HG03135 (cell line): Measurements from ENCODE around the gene SBF2.

Experiments
- ATAC-seq: cut with Tn5 transposase; IDR thresholded peaks from one replicate; pipeline ENCODE4 v1.9.1; 2021; ENCODE audit warnings: mild to moderate bottlenecking, moderate library complexity; ENCODE audit not compliant: unreplicated experiment

Gene SBF2

GRCh38 chr11:9861860-9862725 is 431.9 kb downstream of the SBF2 start:
- peak; percentile 88 for ATAC-seq

- no peak for ATAC-seq
Measured at GRCh38 chr11:9859554-9860305, 434.3 kb downstream of the SBF2 start.

DNA sequence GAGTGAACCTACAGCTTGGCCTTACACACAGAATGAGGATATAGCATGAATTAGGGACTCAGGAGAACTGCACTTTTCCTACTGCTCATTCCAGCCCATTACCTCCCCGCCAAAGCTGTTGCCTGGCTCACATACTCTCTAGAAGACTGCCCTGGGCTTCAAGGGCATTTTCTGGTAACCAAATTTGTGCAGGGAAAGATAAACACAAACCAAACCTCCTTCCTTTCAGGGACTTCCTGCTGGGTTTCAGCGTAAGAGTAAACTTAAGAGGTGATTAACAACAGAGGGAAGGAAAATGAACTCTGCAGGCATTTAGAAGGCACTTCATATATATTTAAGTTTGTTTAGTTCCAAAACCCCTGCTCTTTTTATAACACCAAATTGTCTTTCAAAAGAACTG is 435.2 kb downstream of the SBF2 start:
- ATAC-seq, result no peak

DNA sequence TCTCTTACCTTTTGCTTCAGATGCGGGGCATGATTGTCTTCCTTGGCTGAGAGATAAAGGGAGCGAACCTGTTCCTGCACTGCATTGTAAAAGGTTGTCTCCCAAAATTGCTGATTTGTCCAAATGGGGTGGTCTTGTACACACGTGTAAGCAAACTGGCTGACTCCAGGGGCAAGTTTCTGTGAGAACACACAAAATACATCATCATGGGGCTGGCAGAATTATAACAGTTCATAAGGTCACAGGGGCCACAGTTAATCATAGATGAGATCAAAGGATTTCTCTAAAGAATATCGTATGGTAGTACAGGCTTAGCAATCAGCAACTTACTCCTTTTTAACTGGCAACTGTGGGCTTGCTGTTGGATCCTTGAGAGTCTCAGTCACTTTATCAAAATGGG is 435.8 kb downstream of the SBF2 start:
- no peak for ATAC-seq

DNA sequence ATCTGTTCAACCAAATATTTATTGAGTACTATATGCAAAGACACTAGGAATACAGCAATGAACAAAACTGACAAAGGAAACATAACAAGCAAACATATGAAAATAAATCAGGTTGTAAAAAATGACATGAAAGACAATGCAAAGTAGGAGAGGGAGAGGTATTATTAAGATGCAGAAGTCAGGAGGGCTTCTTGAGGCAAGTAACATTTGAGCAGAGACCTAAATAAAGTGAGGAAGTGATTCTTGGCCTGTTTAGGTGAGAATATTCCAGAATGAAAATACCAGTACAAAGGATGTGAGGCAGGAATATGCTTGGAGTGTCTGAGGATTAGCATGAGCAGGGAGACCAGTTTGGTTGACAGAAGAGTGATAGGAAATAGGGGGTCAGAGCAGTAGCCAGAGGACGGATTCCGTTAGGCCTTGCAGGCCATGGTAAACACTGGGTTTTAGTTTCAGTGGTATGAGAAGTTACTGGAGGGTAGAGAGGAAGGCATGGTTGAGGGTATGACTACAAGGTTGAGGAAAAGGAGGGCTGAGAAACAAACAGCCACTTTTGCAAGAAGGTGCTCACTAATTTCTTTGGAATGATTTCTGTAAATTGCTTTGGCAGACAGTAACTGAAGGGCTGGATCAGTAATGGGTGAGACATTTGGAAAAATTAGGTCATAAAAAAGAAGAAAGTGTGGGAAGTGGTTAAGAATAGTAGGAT is 438.3 kb downstream of the SBF2 start:
- peak; percentile 60 for ATAC-seq

- no peak for ATAC-seq
Measured at GRCh38 chr11:9853929-9854552, 440.0 kb downstream of the SBF2 start.

- no peak for ATAC-seq
Measured at GRCh38 chr11:9852465-9852864, 441.6 kb downstream of the SBF2 start.

GRCh38 chr11:9851366-9851765 is 442.7 kb downstream of the SBF2 start:
- no peak for ATAC-seq

- no peak for ATAC-seq
Measured at GRCh38 chr11:9850224-9850895, 443.7 kb downstream of the SBF2 start.

GRCh38 chr11:9849389-9849788 is 444.6 kb downstream of the SBF2 start:
- no peak for ATAC-seq

DNA sequence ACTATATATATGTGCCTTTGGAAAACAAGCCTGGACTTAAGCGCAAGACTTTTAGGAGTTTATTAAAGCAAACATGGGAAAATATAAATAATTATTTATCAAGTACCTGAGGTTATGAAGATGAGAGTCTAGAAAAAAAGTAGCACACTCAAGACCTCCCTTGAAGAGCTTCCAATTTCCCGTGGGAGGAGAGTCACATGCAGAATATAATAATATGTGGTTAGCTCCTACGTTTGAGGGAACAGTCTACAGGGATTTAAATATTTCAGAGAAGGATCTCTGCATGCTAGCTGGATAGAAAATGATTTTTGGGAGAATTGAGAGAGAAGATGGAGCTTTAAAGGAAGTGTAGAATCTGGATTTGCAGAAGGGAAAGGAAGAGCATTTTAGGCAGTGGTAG is 446.4 kb downstream of the SBF2 start:
- ATAC-seq, result no peak

- ATAC-seq, result no peak
Measured at GRCh38 chr11:9842923-9843322, 451.1 kb downstream of the SBF2 start.

DNA sequence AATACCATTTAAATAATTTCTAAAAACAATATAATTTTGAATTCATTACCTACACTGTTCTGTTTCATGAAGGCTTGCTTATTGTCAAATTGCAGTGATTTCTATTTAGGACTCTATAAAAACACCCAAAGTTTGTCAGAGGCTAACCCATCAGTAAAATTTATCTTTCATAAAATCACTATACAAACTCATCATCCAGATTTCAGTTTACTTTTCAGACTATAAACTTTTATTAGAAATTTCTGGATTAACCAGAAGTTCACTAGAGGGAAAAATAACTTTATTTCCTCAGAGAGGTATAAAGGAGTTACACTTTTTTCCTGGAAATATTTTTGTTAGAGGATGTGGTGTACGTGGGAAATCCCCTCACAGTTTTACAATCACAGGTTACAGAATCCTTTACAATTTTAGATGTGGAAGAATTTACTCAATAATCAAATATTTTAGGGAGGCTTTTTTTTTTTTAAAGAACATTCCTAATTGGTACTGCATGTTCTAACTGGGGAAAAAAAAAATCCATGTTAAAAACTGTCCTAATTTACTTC is 453.5 kb downstream of the SBF2 start:
- ATAC-seq, result no peak

- ATAC-seq, result peak; percentile 59
Measured at GRCh38 chr11:9839550-9839949, 454.5 kb downstream of the SBF2 start.

DNA sequence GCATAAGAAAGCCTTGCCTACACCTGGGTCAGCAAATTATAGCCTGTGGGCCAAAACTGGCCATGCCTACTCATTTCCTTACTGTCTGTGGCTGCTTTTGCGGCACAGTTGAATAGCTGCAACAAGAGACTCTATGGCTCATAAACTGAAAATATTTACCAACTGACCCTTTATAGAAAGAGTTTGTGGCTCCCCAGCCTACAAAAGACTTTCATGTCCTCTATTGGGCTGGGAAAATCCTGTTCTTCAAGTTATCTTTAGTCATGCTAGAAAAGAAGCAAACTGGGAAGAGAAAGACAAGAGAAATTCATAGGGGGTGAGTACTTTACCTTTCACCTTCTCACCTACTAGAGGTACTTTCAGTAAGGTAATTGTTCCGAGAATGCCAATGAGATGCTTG is 455.1 kb downstream of the SBF2 start:
- ATAC-seq, result peak; percentile 75

- no peak for ATAC-seq
Measured at GRCh38 chr11:9838229-9838628, 455.8 kb downstream of the SBF2 start.

GRCh38 chr11:9834291-9834690 is 459.7 kb downstream of the SBF2 start:
- ATAC-seq, result no peak

- ATAC-seq, result no peak
Measured at GRCh38 chr11:9831122-9831521, 462.9 kb downstream of the SBF2 start.

DNA sequence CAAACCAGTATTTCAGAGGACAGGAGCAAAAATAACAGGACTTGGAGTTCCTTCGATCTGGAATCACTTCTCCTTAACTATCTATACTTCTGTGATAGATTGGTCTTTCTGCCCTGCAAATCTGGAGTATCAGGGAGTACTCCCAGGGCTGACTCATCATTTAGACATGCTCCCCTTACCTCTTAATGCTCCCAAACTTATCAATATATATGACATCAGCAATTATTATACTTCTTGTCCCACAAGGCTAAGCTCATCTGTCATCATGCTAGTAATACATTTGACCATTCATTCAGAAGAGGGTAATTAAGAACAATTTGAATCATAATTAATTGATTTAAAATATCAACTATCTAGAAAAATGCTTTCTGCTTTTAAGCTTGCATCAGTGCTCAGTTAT is 466.3 kb downstream of the SBF2 start:
- ATAC-seq, result no peak

- no peak for ATAC-seq
Measured at GRCh38 chr11:9826390-9826789, 467.6 kb downstream of the SBF2 start.
